ENCODE results near the gene KRT77.

- TF ChIP-seq CTCF (IDR thresholded peaks at IDR 0.05) (no peak), POLR2A (IDR thresholded peaks at IDR 0.05) (no peak), POLR2AphosphoS5 (IDR thresholded peaks at IDR 0.05) (no peak), EP300 (IDR thresholded peaks at IDR 0.05) (no peak)
Observed at GRCh38 chr12:52742822-52743457, 39.6 kb upstream of the KRT77 start.

Measured in gastroesophageal sphincter (tissue), 3 donors.